ENCODE data around the gene DDAH2.

DDAH2 gene

GRCh38 chr6:31728767-31729514 is at the start of gene DDAH2:
DDAH2 (minus strand) TSS chr6:31729299; CDS start chr6:31729161, 138 bp downstream.
- DNase-seq: no peak

- no peak for DNase-seq
Measured at GRCh38 chr6:31778193-31778592, 49.1 kb upstream of the DDAH2 start.

- no peak for DNase-seq
Measured at GRCh38 chr6:31777667-31778050, 48.6 kb upstream of the DDAH2 start.

- DNase-seq: peak; percentile 9
Measured at GRCh38 chr6:31776989-31777666, 48.0 kb upstream of the DDAH2 start, which contains the start of gene VWA7. VWA7 (minus strand) TSS chr6:31777328; CDS start chr6:31776779, 549 bp downstream.

GRCh38 chr6:31776485-31776988 is 47.4 kb upstream of the DDAH2 start:
- no peak for DNase-seq

- no peak for DNase-seq
Measured at GRCh38 chr6:31775633-31776484, 46.8 kb upstream of the DDAH2 start.

- no peak for DNase-seq
Measured at GRCh38 chr6:31775184-31775583, 46.1 kb upstream of the DDAH2 start.

GRCh38 chr6:31771992-31772358 is 42.9 kb upstream of the DDAH2 start:
- no peak for DNase-seq

- no peak for DNase-seq
Measured at GRCh38 chr6:31770860-31771259, 41.8 kb upstream of the DDAH2 start.

GRCh38 chr6:31769684-31770371 is 40.7 kb upstream of the DDAH2 start:
- no peak for DNase-seq

- DNase-seq: no peak
Measured at GRCh38 chr6:31768363-31769257, 39.5 kb upstream of the DDAH2 start.

GRCh38 chr6:31767096-31767645 is 38.1 kb upstream of the DDAH2 start:
- no peak for DNase-seq

GRCh38 chr6:31765910-31766794 is 37.1 kb upstream of the DDAH2 start:
- no peak for DNase-seq

GRCh38 chr6:31765559-31765909 is 36.4 kb upstream of the DDAH2 start:
- DNase-seq: no peak

GRCh38 chr6:31764198-31764597 is 35.1 kb upstream of the DDAH2 start:
- DNase-seq: no peak

GRCh38 chr6:31763619-31763940 is 34.5 kb upstream of the DDAH2 start:
- no peak for DNase-seq

- no peak for DNase-seq
Measured at GRCh38 chr6:31762878-31763618, 33.9 kb upstream of the DDAH2 start.

- DNase-seq: no peak
Measured at GRCh38 chr6:31762356-31762755, 33.3 kb upstream of the DDAH2 start, which contains the start of gene SAPCD1. SAPCD1 (plus strand) TSS chr6:31762656; CDS start chr6:31763055, 399 bp downstream.

GRCh38 chr6:31761343-31761742 is 32.2 kb upstream of the DDAH2 start:
- DNase-seq: no peak

GRCh38 chr6:31760790-31761189 is 31.7 kb upstream of the DDAH2 start:
- DNase-seq: no peak

All from NCI-H1092 (cell line).